Chondrocyte (in vitro differentiated cells): ENCODE results near the gene ABHD16B. TPM values are rescaled to one million over a fixed set of nuclear protein-coding genes. Genes with fewer than 3 reads are reported as not detected.

Source experiments
- DNase-seq: peaks from one replicate; pipeline ENCODE4 v3.0.0; 2021; ENCODE audit warnings: mixed read lengths, low spot score
- H3K27ac Mint-ChIP-seq: one replicate; pipeline ENCODE4 v1.8.0; 2021; ENCODE audit warnings: mild to moderate bottlenecking, moderate library complexity, mixed read lengths; ENCODE audit not compliant: unreplicated experiment
- H3K27me3 Mint-ChIP-seq: 2 replicates; pipeline ENCODE4 v1.8.0; 2021; ENCODE audit warnings: low read depth, mixed read lengths
- H3K36me3 Mint-ChIP-seq: 2 replicates; pipeline ENCODE4 v1.8.0; 2021; ENCODE audit warnings: low read depth, mixed read lengths
- H3K4me1 Mint-ChIP-seq: 2 replicates; pipeline ENCODE4 v1.8.0; 2021; ENCODE audit warnings: low read depth, mild to moderate bottlenecking, mixed read lengths
- H3K4me3 Mint-ChIP-seq: one replicate; pipeline ENCODE4 v1.8.0; 2021; ENCODE audit warnings: mild to moderate bottlenecking, moderate library complexity, mixed read lengths; ENCODE audit not compliant: unreplicated experiment
- H3K9me3 Mint-ChIP-seq: 2 replicates; pipeline ENCODE4 v1.8.0; 2021; ENCODE audit warnings: low read depth, mixed read lengths
- long read RNA-seq: library from polyadenylated mRNA; stranded (forward); transcript quantifications from one replicate; pipeline ENCODE4 v2.0.0, GENCODE V29; 2021
- total RNA-seq: library from RNA; stranded (reverse); gene quantifications from 3 replicates; pipeline ENCODE4 v1.2.1, GENCODE V29; 2021
- TF ChIP-seq, protein P1 (sequence below): fragments of 200-600 bp; sonication (generic); IDR thresholded peaks from 2 replicates; pipeline ENCODE4 v1.5.0; 2021; ENCODE audit warnings: antibody characterized with exemption, mild to moderate bottlenecking, moderate library complexity

Gene ABHD16B
- total RNA-seq = not detected in 3 replicates
- long read RNA-seq, partial matches to known transcripts = 0 of 1 reads
- long read RNA-seq, other reads (novel, unspliced or antisense) = 0 of 1 reads

DNA sequence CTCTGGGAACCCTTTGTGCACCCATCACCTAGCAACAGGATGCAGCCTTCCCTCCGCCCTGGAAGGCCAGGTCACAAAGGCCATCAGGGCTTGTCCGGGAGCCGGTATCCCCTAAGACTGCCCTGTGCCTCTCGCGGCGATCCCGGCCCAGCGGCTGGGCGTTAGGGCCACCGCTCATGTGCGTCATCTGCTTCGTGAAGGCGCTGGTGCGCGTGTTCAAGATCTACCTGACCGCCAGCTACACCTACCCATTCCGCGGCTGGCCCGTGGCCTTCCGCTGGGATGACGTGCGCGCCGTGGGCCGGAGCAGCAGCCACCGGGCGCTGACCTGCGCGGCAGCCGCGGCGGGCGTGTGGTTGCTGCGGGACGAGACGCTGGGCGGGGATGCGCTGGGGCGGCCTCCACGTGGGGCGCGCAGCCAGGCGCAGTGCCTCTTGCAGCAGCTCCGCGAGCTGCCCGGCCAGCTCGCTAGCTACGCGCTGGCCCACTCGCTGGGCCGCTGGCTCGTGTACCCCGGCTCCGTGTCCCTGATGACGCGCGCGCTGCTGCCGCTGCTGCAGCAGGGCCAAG, at the start of gene ABHD16B:
TSS of gene ABHD16B (plus strand) at position 134 of the 570 bp plus-strand sequence. CDS start at position 177, 43 bp downstream.
- Mint-ChIP-seq H3K4me1 (peaks cover 40% of the 10 kb centered on the region), H3K36me3 (peaks cover 2% of the 10 kb centered on the region), H3K27me3 (no peaks in the 10 kb centered on the region), H3K27ac (no peak within 1 kb of the TSS), H3K9me3 (no peaks in the 10 kb centered on the region), H3K4me3 (no peak within 1 kb of the TSS)
- TF ChIP-seq, protein P1, sequence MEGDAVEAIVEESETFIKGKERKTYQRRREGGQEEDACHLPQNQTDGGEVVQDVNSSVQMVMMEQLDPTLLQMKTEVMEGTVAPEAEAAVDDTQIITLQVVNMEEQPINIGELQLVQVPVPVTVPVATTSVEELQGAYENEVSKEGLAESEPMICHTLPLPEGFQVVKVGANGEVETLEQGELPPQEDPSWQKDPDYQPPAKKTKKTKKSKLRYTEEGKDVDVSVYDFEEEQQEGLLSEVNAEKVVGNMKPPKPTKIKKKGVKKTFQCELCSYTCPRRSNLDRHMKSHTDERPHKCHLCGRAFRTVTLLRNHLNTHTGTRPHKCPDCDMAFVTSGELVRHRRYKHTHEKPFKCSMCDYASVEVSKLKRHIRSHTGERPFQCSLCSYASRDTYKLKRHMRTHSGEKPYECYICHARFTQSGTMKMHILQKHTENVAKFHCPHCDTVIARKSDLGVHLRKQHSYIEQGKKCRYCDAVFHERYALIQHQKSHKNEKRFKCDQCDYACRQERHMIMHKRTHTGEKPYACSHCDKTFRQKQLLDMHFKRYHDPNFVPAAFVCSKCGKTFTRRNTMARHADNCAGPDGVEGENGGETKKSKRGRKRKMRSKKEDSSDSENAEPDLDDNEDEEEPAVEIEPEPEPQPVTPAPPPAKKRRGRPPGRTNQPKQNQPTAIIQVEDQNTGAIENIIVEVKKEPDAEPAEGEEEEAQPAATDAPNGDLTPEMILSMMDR = no peak
- DNase-seq = no peak

DNA sequence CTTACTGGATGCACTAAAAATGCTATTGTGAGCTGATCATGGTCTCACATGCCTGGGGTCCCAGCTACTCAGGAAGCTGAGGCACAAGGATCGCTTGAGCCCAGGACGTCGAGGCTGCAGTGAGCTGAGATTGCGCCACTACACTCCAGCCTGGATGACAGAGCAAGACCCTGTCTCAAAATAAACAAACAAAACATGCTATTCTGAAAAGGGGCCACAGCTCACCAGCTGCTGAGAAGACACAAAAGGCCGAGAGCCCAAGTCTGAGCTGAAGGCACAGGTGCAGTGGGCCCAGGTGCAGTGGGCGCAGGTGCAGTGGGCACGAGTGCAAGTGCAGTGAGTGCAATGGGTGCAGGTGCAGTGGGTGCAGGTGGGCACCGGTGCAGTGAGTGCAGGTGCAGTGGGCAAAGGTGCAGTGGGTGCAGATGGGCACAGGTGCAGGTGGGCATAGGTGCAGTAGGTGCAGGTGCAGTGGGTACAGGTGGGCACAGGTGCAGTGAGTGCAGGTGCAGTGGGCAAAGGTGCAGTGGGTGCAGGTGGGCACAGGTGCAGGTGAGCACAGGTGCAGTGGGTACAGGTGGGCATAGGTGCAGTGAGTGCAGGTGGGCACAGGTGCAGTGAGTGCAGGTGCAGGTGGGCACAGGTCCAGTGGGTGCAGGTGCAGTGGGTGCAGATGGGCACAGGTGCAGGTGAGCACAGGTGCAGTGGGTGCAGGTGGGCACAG, 46.2 kb upstream of the ABHD16B start:
- no peaks in the 10 kb centered on the region for H3K9me3 Mint-ChIP-seq
- no peak for DNase-seq
- no peak overlapping the region for H3K27ac Mint-ChIP-seq
- no peaks in the 10 kb centered on the region for H3K27me3 Mint-ChIP-seq
- H3K4me1 Mint-ChIP-seq = peaks cover 10% of the 10 kb centered on the region
- no peak overlapping the region for H3K4me3 Mint-ChIP-seq
- TF ChIP-seq, protein P1 = no peak
- H3K36me3 Mint-ChIP-seq = no peaks in the 10 kb centered on the region

DNA sequence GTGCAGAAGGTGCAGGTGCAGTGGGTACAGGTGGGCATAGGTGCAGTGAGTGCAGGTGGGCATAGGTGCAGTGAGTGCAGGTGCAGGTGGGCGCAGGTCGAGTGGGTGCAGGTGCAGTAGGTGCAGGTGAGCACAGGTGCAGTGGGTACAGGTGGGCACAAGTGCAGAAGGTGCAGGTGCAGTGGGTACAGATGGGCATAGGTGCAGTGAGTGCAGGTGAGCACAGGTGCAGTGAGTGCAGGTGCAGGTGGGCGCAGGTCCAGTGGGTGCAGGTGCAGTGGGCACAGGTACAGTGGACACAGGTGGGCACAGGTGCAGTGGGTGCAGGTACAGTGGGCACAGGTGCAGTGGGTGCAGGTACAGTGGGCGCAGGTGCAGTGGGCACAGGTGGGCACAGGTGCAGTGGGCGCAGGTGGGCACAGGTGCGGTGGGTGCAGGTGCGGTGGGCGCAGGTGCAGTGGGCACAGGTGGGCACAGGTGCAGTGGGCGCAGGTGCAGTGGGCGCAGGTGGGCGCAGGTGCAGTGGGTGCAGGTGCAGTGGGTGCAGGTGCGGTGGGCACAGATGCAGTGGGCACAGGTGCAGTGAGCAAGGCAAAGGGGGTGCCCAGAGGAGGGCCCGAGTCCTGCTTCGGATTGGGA, 45.6 kb upstream of the ABHD16B start:
- H3K4me3 Mint-ChIP-seq = no peak overlapping the region
- no peak for DNase-seq
- H3K9me3 Mint-ChIP-seq = no peaks in the 10 kb centered on the region
- no peaks in the 10 kb centered on the region for H3K36me3 Mint-ChIP-seq
- H3K27ac Mint-ChIP-seq = no peak overlapping the region
- H3K27me3 Mint-ChIP-seq = no peaks in the 10 kb centered on the region
- TF ChIP-seq, protein P1 = no peak
- peaks cover 10% of the 10 kb centered on the region for H3K4me1 Mint-ChIP-seq

DNA sequence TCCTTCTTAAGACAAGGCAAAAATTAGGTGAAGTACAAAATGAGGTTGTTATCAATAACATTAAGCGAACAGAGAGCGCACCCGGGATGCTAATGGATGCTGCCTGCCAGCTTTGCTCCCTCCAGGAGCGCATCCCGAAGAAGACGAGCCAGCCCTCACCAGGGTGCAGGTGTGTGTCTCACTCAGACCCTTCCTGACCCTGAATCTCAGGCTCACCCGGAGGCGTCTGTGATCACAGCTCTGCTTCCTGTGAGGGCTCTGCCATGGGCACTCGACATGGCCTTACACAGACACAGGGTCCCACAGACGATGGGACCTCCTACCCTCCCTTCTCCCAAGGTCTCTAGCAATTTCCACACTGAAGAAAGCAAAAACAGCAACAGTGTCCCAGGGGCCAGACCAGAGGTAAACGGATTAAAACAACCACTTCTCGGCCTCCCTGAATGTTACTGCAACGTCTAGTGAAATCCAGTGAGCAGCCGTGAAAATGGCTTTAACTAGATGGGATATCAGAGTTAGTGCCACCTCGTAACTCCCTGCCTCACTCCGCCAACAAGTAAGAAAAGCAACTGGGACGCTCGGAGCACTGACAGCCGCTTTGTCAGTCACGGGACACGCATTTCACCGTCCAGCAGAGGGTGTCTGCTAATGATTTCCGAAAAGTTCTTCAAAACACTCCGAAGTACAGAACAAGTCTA, 41.9 kb upstream of the ABHD16B start:
- H3K36me3 Mint-ChIP-seq = peaks cover 1% of the 10 kb centered on the region
- peak overlapping the region; percentile 44 for H3K4me3 Mint-ChIP-seq
- no peaks in the 10 kb centered on the region for H3K9me3 Mint-ChIP-seq
- H3K27ac Mint-ChIP-seq = no peak overlapping the region
- no peaks in the 10 kb centered on the region for H3K27me3 Mint-ChIP-seq
- TF ChIP-seq, protein P1 = peak; percentile 74
- peaks cover 10% of the 10 kb centered on the region for H3K4me1 Mint-ChIP-seq
- no peak for DNase-seq

DNA sequence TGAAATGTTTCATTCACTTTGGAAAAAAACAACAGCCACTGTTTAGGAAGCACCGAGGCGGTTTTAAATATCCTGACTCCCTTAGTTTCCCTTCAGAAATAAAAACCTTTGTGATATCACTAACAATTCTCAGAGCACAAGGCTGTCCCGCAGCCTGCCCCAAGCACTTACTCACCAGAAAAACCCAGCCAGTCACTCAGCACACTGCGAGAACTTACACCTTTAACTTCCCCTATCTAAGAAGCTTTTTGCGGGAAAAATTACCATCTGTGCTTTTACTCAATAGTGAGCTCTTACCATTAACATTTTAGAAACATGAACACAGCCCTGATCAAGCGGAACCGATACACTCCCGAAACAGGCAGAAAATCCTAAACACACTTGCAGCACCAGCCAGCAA, 39.5 kb upstream of the ABHD16B start:
- Mint-ChIP-seq H3K27ac (no peak overlapping the region), H3K9me3 (no peaks in the 10 kb centered on the region), H3K36me3 (peaks cover 1% of the 10 kb centered on the region), H3K27me3 (no peaks in the 10 kb centered on the region), H3K4me3 (no peak overlapping the region), H3K4me1 (peaks cover 6% of the 10 kb centered on the region)
- TF ChIP-seq, protein P1 = no peak
- no peak for DNase-seq
